Thoracic aorta (tissue), 2 donors: ENCODE results near the gene ANKMY2. TPM values are rescaled to one million over a fixed set of nuclear protein-coding genes. Genes with fewer than 3 reads are reported as not detected.

Experiments used
- ATAC-seq: fragments of 150-250 bp; one replicate; pipeline ENCODE4 v1.8.0; 2017; ENCODE audit warnings: low read depth; ENCODE audit not compliant: insufficient number of reproducible peaks, low FRiP score
- DNase-seq: peaks from one replicate; pipeline ENCODE4 v3.0.0-alpha.2; 2020; ENCODE audit warnings: low spot score
- H3K27ac ChIP-seq, 2 donors: fragments of 200-600 bp; sonication (generic); 1 replicate in 1 of 2; 2 replicates in 1 of 2; pipeline ENCODE4 v1.5.1; 2016; ENCODE audit warnings: mild to moderate bottlenecking in 2 of 2, moderate library complexity in 2 of 2
- H3K27me3 ChIP-seq: fragments of 200-600 bp; sonication (generic); replicated peaks from 2 replicates; pipeline ENCODE4 v1.6.0; 2016; ENCODE audit warnings: mild to moderate bottlenecking; ENCODE audit not compliant: insufficient read depth
- H3K36me3 ChIP-seq: fragments of 200-600 bp; sonication (generic); one replicate; pipeline ENCODE4 v1.5.1; 2016
- H3K4me1 ChIP-seq, 2 donors: fragments of 200-600 bp; sonication (generic); 1 replicate in 1 of 2; 2 replicates in 1 of 2; pipeline versions ENCODE4 v1.5.1 to v1.6.0; 2016; ENCODE audit warnings: low read depth in 2 of 2, mild to moderate bottlenecking in 1 of 2; ENCODE audit not compliant: control insufficient read depth in 1 of 2
- H3K4me3 ChIP-seq: fragments of 200-600 bp; sonication (generic); 2 replicates; pipeline ENCODE4 v1.5.1; 2016; ENCODE audit warnings: mild to moderate bottlenecking
- H3K9me3 ChIP-seq: fragments of 200-600 bp; sonication (generic); 2 replicates; pipeline ENCODE4 v1.5.1; 2016
- CTCF ChIP-seq: fragments of 200-600 bp; sonication (generic); IDR thresholded peaks from one replicate; pipeline ENCODE4 v1.5.1; 2019; ENCODE audit warnings: antibody characterized with exemption
- total RNA-seq, 2 donors: library from RNA; depleted of rRNA; stranded (reverse); fragments of >200 nt; gene quantifications; one replicate each; pipeline versions ENCODE4 v1.1.0 to v1.2.3, GENCODE V29; 2016

Gene ANKMY2
- total RNA-seq, 2 donors from 2014 or later, result 9.1 to 10.2 TPM

- no peak for DNase-seq
- Histone ChIP-seq H3K27ac (no peak overlapping the region), H3K36me3 (no peaks in the 10 kb centered on the region), H3K27me3 (no peaks in the 10 kb centered on the region), H3K9me3 (no peaks in the 10 kb centered on the region), H3K4me3 (no peak overlapping the region), H3K4me1 (peaks cover 15 to 17% of the 10 kb centered on the region in 2 donors)
- no peak for ATAC-seq
- TF ChIP-seq CTCF, result no peak
Observed at GRCh38 chr7:16657656-16658279, 12.2 kb upstream of the ANKMY2 start.

- no peak overlapping the region for H3K27ac ChIP-seq
- H3K36me3 ChIP-seq, result no peaks in the 10 kb centered on the region
- H3K4me3 ChIP-seq, result no peak overlapping the region
- TF ChIP-seq CTCF, result no peak
- DNase-seq (no peak), ATAC-seq (no peak)
- H3K4me1 ChIP-seq, result peaks cover 4 to 6% of the 10 kb centered on the region in 2 donors
- no peaks in the 10 kb centered on the region for H3K9me3 ChIP-seq
- no peaks in the 10 kb centered on the region for H3K27me3 ChIP-seq
Observed at GRCh38 chr7:16656141-16656540, 10.6 kb upstream of the ANKMY2 start.

GRCh38 chr7:16655394-16655793, 9.8 kb upstream of the ANKMY2 start:
- no peaks in the 10 kb centered on the region for H3K9me3 ChIP-seq
- DNase-seq (no peak), ATAC-seq (no peak)
- no peak overlapping the region for H3K4me3 ChIP-seq
- H3K27ac ChIP-seq, result no peak overlapping the region
- H3K4me1 ChIP-seq, result no peaks in the 10 kb centered on the region
- H3K27me3 ChIP-seq, result no peaks in the 10 kb centered on the region
- no peak for TF ChIP-seq CTCF
- H3K36me3 ChIP-seq, result no peaks in the 10 kb centered on the region

GRCh38 chr7:16652888-16653287, 7.3 kb upstream of the ANKMY2 start:
- Histone ChIP-seq H3K36me3 (no peaks in the 10 kb centered on the region), H3K4me3 (no peak overlapping the region), H3K4me1 (peaks cover 6 to 9% of the 10 kb centered on the region in 2 donors), H3K27ac (no peak overlapping the region), H3K9me3 (no peaks in the 10 kb centered on the region), H3K27me3 (no peaks in the 10 kb centered on the region)
- ATAC-seq (no peak), DNase-seq (no peak)
- TF ChIP-seq CTCF, result no peak

GRCh38 chr7:16652240-16652583, 6.7 kb upstream of the ANKMY2 start:
- no peaks in the 10 kb centered on the region for H3K36me3 ChIP-seq
- ATAC-seq (no peak), DNase-seq (no peak)
- H3K27me3 ChIP-seq, result no peaks in the 10 kb centered on the region
- H3K27ac ChIP-seq, result no peak overlapping the region
- H3K4me3 ChIP-seq, result no peak overlapping the region
- no peak for TF ChIP-seq CTCF
- peaks cover 9 to 14% of the 10 kb centered on the region in 2 donors for H3K4me1 ChIP-seq
- H3K9me3 ChIP-seq, result no peaks in the 10 kb centered on the region
